ENCODE data around the gene DLGAP1. TPM values are rescaled to one million over a fixed set of nuclear protein-coding genes. Genes with fewer than 3 reads are reported as not detected.

The DLGAP1 gene
- total RNA-seq, 1 experiment from 2014 or later, result 2.8 TPM

- H3K27ac ChIP-seq, result no peak overlapping the region
- no peak overlapping the region for H3K4me3 ChIP-seq
- H3K9me3 ChIP-seq (replicated peaks), result no peaks in the 10 kb centered on the region
- no peaks in the 10 kb centered on the region for H3K36me3 ChIP-seq
- no peak for DNase-seq
- no peaks in the 10 kb centered on the region for H3K27me3 ChIP-seq
- H3K4me1 ChIP-seq, result no peaks in the 10 kb centered on the region
Observed at GRCh38 chr18:4412286-4412685, 42.8 kb downstream of the DLGAP1 start.

DNA sequence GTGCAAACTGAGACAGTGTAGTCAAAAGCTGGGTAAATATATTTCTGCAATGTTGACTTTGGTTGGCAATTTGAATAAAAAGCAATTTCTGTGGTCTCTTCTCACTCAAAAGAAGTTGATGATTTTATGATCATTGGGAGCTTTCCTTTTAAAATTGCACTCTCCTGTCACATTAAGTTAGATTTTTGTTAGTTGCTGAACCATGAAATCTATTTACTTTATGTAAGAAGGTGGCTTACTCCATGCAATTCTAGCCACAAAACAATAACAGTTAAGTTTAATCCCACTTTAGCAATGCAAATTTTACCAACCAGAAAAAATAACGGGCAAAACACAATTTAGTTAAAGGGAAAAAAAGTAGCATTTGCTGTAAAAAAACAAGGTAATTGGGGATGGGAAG is 48.3 kb downstream of the DLGAP1 start:
- no peak for DNase-seq
- Histone ChIP-seq H3K4me1 (no peaks in the 10 kb centered on the region), H3K27me3 (no peaks in the 10 kb centered on the region), H3K27ac (no peak overlapping the region), H3K9me3 (replicated peaks) (no peaks in the 10 kb centered on the region), H3K4me3 (no peak overlapping the region), H3K36me3 (no peaks in the 10 kb centered on the region)

DNA sequence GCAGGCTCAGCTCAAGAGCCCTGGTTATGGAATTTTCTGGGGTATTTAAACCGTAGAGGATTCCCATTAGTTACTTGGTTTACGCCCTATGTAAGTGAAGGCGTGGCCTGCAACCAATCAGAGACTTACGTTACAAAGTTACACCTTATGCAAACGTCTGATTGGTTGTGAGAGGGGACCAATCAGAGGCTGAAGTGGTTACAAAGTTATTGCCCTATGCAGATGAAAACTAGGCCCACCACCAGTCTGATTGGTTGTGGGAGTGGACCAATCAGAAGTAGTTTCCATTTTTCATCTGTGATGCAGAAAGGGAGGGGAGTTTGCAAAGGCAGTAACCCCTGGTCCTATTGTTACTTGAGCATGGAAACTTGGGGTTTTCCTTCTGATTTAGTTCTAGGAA is 49.1 kb downstream of the DLGAP1 start:
- no peaks in the 10 kb centered on the region for H3K27me3 ChIP-seq
- H3K4me3 ChIP-seq, result no peak overlapping the region
- H3K36me3 ChIP-seq, result no peaks in the 10 kb centered on the region
- no peaks in the 10 kb centered on the region for H3K9me3 ChIP-seq (replicated peaks)
- H3K4me1 ChIP-seq, result no peaks in the 10 kb centered on the region
- peak; percentile 2 to 6 for DNase-seq
- no peak overlapping the region for H3K27ac ChIP-seq

DNA sequence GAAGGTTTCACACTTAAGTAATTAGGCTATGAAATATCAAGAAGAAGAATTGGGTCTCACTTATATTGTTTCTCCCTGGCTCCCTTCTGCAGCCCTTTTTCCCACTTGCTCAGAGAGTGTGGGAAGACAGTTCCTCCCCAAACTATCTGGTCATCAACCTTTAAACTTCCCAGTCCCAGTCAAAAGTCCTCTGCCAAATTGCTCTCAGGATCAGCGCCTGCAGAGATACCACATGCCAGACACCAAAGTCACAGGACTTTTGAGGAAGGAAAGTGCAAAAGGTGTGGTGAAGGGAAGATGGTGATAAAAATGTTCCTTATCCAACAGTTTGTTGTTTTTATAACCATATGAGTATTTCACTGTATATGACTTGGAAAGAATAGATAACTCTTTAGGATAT is 51.3 kb downstream of the DLGAP1 start:
- Histone ChIP-seq H3K9me3 (replicated peaks) (no peaks in the 10 kb centered on the region), H3K4me3 (no peak overlapping the region), H3K27me3 (no peaks in the 10 kb centered on the region), H3K36me3 (no peaks in the 10 kb centered on the region), H3K27ac (no peak overlapping the region), H3K4me1 (no peaks in the 10 kb centered on the region)
- no peak for DNase-seq

GRCh38 chr18:4400911-4401310 is 54.2 kb downstream of the DLGAP1 start:
- H3K4me3 ChIP-seq, result no peak overlapping the region
- no peaks in the 10 kb centered on the region for H3K36me3 ChIP-seq
- no peaks in the 10 kb centered on the region for H3K9me3 ChIP-seq (replicated peaks)
- no peak overlapping the region for H3K27ac ChIP-seq
- no peaks in the 10 kb centered on the region for H3K4me1 ChIP-seq
- H3K27me3 ChIP-seq, result no peaks in the 10 kb centered on the region
- DNase-seq, result no peak

- Histone ChIP-seq H3K27me3 (no peaks in the 10 kb centered on the region), H3K4me3 (no peak overlapping the region)
- no peak for DNase-seq
Observed at GRCh38 chr18:4399929-4400328, 55.2 kb downstream of the DLGAP1 start.

GRCh38 chr18:4394700-4395099 is 60.4 kb downstream of the DLGAP1 start:
- Histone ChIP-seq H3K36me3 (no peaks in the 10 kb centered on the region), H3K4me3 (no peak overlapping the region)

More at GRCh38 chr18:4399929-4400328, 55.2 kb downstream of the DLGAP1 start:
- Histone ChIP-seq H3K4me1 (no peaks in the 10 kb centered on the region), H3K36me3 (no peaks in the 10 kb centered on the region), H3K9me3 (replicated peaks) (no peaks in the 10 kb centered on the region), H3K27ac (no peak overlapping the region)

GRCh38 chr18:4391859-4392258 is 63.2 kb downstream of the DLGAP1 start:
- Histone ChIP-seq H3K4me1 (no peaks in the 10 kb centered on the region), H3K27ac (no peak overlapping the region), H3K27me3 (no peaks in the 10 kb centered on the region), H3K4me3 (no peak overlapping the region), H3K9me3 (replicated peaks) (no peaks in the 10 kb centered on the region), H3K36me3 (no peaks in the 10 kb centered on the region)
- no peak for DNase-seq

More at GRCh38 chr18:4394700-4395099, 60.4 kb downstream of the DLGAP1 start:
- DNase-seq, result no peak
- Histone ChIP-seq H3K4me1 (no peaks in the 10 kb centered on the region), H3K27me3 (no peaks in the 10 kb centered on the region), H3K27ac (no peak overlapping the region), H3K9me3 (replicated peaks) (no peaks in the 10 kb centered on the region)

DNA sequence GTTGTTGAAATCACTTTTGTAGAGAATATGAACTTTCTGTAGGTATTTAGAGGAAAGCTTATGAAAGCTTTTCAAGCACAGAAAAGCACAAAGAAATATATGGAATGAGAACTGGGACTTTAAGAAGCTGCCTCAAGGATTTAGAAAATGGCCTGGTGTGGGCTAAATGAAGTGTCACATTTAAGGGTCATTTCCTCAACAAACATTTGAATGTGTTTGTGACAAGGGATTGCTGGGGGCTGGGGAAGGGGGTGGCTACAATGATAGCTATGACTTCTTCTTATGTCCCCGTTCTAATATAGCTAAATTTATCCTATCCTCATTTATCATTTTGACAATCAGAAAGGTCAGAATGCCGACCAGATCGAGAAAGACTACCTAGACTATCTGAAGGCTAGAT is 69.2 kb downstream of the DLGAP1 start:
- no peaks in the 10 kb centered on the region for H3K9me3 ChIP-seq (replicated peaks)
- H3K27me3 ChIP-seq, result no peaks in the 10 kb centered on the region
- no peak for DNase-seq
- H3K27ac ChIP-seq, result no peak overlapping the region
- no peak overlapping the region for H3K4me3 ChIP-seq
- H3K4me1 ChIP-seq, result no peaks in the 10 kb centered on the region
- no peaks in the 10 kb centered on the region for H3K36me3 ChIP-seq

DNA sequence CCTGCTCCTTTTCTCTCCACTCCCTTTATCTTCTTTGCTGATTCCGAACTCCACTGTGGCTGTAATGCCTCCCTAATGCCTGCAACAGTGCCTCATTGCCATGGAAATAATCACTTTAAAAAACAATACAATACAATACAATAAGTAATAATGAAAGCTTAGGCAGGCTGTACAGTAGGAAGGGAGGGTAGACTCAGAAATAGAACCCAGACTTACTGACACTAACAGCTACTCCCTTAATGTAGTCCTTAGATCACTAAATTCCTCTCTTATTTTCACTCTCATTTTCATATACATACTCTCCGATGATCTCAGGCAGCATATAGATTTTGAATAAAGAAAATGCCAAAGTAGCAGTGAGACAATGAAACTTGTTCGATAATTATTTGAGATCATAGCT is 70.2 kb downstream of the DLGAP1 start:
- Histone ChIP-seq H3K4me1 (no peaks in the 10 kb centered on the region), H3K36me3 (no peaks in the 10 kb centered on the region), H3K27me3 (no peaks in the 10 kb centered on the region)

DNA sequence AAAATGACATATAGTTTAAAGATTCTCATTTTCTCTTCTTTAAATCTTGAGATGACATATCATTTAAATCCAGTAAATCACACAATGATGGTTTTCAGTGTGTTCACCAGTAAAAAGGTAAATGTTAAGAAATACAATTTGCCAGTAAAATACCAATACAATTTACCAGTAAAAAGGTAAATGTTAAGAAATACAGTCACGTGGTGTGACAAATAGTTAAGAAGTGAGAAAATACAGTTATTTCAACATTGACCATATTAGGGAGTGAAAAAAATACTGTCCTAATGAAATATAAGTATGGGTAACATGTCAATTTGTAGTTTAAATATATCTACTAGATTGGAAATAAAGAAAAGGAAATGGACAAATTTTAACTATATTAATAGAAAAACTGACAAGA is 80.5 kb downstream of the DLGAP1 start:
- H3K27ac ChIP-seq, result no peak overlapping the region
- DNase-seq, result no peak
- H3K27me3 ChIP-seq, result no peaks in the 10 kb centered on the region
- H3K4me1 ChIP-seq, result no peaks in the 10 kb centered on the region
- no peak overlapping the region for H3K4me3 ChIP-seq
- H3K9me3 ChIP-seq (replicated peaks), result no peaks in the 10 kb centered on the region
- H3K36me3 ChIP-seq, result no peaks in the 10 kb centered on the region

More for the DNA sequence above, 70.2 kb downstream of the DLGAP1 start:
- Histone ChIP-seq H3K27ac (no peak overlapping the region), H3K4me3 (no peak overlapping the region), H3K9me3 (replicated peaks) (no peaks in the 10 kb centered on the region)
- no peak for DNase-seq

DNA sequence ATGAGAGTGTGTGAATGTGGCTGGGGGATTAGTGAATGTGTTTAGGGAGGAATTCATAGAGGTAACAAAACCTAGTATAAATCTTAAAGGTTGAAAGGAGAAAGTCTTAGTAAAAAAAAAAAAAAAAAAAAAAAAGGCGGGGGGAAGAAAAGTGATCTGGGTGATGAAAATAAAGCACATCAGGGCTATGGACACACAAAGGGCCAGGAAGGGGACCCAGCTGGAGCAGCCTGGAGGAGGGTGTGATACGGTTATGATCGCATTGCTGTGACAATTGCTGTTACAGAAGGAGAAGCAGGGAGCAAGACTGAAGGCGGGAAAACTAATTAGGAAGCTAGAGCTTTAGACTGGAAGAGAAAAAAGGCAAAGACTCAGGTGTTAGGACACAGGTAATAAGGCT is 85.4 kb downstream of the DLGAP1 start:
- no peak for DNase-seq
- Histone ChIP-seq H3K4me3 (no peak overlapping the region), H3K9me3 (replicated peaks) (no peaks in the 10 kb centered on the region), H3K27me3 (no peaks in the 10 kb centered on the region), H3K4me1 (no peaks in the 10 kb centered on the region), H3K36me3 (no peaks in the 10 kb centered on the region), H3K27ac (no peak overlapping the region)

- no peak for DNase-seq
- H3K4me1 ChIP-seq, result no peaks in the 10 kb centered on the region
- no peak overlapping the region for H3K27ac ChIP-seq
- no peak overlapping the region for H3K4me3 ChIP-seq
- H3K9me3 ChIP-seq (replicated peaks), result no peaks in the 10 kb centered on the region
- no peaks in the 10 kb centered on the region for H3K27me3 ChIP-seq
- no peaks in the 10 kb centered on the region for H3K36me3 ChIP-seq
Observed at GRCh38 chr18:4360221-4360715, 94.8 kb downstream of the DLGAP1 start.

- H3K4me3 ChIP-seq, result no peak overlapping the region
- no peaks in the 10 kb centered on the region for H3K27me3 ChIP-seq
- H3K27ac ChIP-seq, result no peak overlapping the region
- no peak for DNase-seq
- no peaks in the 10 kb centered on the region for H3K4me1 ChIP-seq
- no peaks in the 10 kb centered on the region for H3K36me3 ChIP-seq
- H3K9me3 ChIP-seq (replicated peaks), result no peaks in the 10 kb centered on the region
Observed at GRCh38 chr18:4358618-4359017, 96.5 kb downstream of the DLGAP1 start.

DNA sequence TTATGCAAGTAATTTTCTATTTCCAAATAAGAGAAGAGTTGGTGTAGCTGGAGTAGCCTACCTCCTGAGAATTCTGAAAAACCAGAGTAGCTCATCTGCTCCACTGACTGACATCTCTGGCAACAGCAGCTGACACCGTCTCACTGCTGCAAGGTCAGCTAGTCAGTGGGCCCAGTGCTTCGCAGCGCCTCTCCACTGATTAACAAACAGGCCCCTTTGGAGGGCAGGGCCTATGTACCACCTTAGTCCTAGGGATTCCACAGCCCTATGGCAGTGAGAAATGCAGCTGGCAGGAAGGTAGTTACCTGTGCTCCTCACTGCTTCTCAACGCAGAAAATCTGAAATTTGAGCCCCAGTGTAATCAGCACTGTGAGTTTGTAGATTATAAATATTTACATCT is 97.5 kb downstream of the DLGAP1 start:
- Histone ChIP-seq H3K27ac (no peak overlapping the region), H3K27me3 (no peaks in the 10 kb centered on the region), H3K9me3 (replicated peaks) (no peaks in the 10 kb centered on the region), H3K36me3 (no peaks in the 10 kb centered on the region), H3K4me3 (no peak overlapping the region), H3K4me1 (no peaks in the 10 kb centered on the region)
- DNase-seq, result no peak

DNA sequence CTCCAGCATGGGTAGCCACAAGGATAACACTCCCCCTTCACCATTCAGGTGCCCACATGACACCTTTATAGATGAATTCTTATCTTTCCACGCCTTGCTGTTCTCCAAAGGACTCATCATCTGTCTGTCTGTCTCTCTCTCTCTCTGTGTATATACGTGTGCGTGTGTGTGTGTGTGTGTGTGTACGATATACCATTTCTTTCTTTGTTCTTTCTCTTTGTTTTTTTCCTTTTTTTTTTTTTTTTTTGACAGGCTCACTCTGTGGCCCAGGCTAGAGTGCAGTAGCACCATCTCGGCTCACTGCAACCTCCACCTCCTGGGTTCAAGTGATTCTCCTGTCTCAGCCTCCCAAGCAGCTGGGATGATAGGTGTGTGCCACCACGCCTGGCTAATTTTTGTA is 98.2 kb downstream of the DLGAP1 start:
- no peak for DNase-seq
- Histone ChIP-seq H3K36me3 (no peaks in the 10 kb centered on the region), H3K27ac (no peak overlapping the region)

More for the DNA sequence above, 98.2 kb downstream of the DLGAP1 start:
- Histone ChIP-seq H3K4me1 (no peaks in the 10 kb centered on the region), H3K9me3 (replicated peaks) (no peaks in the 10 kb centered on the region), H3K27me3 (no peaks in the 10 kb centered on the region), H3K4me3 (no peak overlapping the region)
